OCI-LY3 (cell line): ENCODE data around the gene CCDC106.

ENCODE experiments used
- H2AFZ ChIP-seq: fragments of 200-600, 300-600 bp; shearing (Covaris generic); 2 replicates; pipeline ENCODE4 v1.6.0; 2014; ENCODE audit warnings: antibody characterized with exemption, low read depth, low read length
- H3K27ac ChIP-seq: fragments of 200-600, 300-600 bp; sonication (generic); 2 replicates; pipeline ENCODE4 v1.5.1; 2014; ENCODE audit warnings: mild to moderate bottlenecking, low read length, moderate library complexity, mixed read lengths
- H3K27me3 ChIP-seq: fragments of 200-600, 300-600 bp; sonication (generic); 2 replicates; pipeline ENCODE4 v1.6.1; 2014; ENCODE audit warnings: low read depth, low read length, mixed read lengths
- H3K36me3 ChIP-seq: fragments of 200-600, 300-600 bp; sonication (generic); replicated peaks from 2 replicates; pipeline ENCODE3; 2014; ENCODE audit warnings: low read depth, low read length, mixed read lengths
- H3K4me1 ChIP-seq: fragments of 300-600, 200-600 bp; sonication (generic); 2 replicates; pipeline ENCODE4 v1.6.1; 2014; ENCODE audit warnings: low read length, mixed read lengths
- H3K4me2 ChIP-seq: fragments of 200-600, 300-600 bp; sonication (generic); 2 replicates; pipeline ENCODE4 v1.6.1; 2014; ENCODE audit warnings: low read length, mixed read lengths
- H3K4me3 ChIP-seq: fragments of 300-600, 200-600 bp; sonication (generic); 2 replicates; pipeline ENCODE4 v1.5.1; 2014; ENCODE audit warnings: antibody characterized with exemption, mild to moderate bottlenecking, low read length, moderate library complexity
- H3K79me2 ChIP-seq: fragments of 300-600, 200-600 bp; shearing (Covaris generic); 2 replicates; pipeline ENCODE4 v1.6.1; 2014; ENCODE audit warnings: mild to moderate bottlenecking, low read length, mixed read lengths
- H3K9ac ChIP-seq: fragments of 300-600, 200-600 bp; shearing (Covaris generic); 2 replicates; pipeline ENCODE4 v1.6.0; 2014; ENCODE audit warnings: mild to moderate bottlenecking, low read length, moderate library complexity
- H3K9me3 ChIP-seq: fragments of 200-600, 300-600 bp; shearing (Covaris generic); 2 replicates; pipeline ENCODE4 v1.6.1; 2014; ENCODE audit warnings: low read length, mixed read lengths; ENCODE audit not compliant: insufficient read depth
- H4K20me1 ChIP-seq: fragments of 200-600, 300-600 bp; sonication (generic); 2 replicates; pipeline ENCODE4 v1.6.1; 2016; ENCODE audit warnings: low read length, mixed read lengths; ENCODE audit not compliant: insufficient read depth
- CTCF ChIP-seq: fragments of 200-600, 300-600 bp; sonication (generic); IDR thresholded peaks from 2 replicates; pipeline ENCODE4 v1.5.1; 2014; ENCODE audit warnings: antibody characterized with exemption, low read length, low read depth
- EZH2phosphoT487 ChIP-seq: fragments of 200-600 bp; shearing (Covaris generic); IDR thresholded peaks from 2 replicates; pipeline ENCODE4 v1.6.1; 2018; ENCODE audit warnings: antibody characterized with exemption, mixed run types, low read depth

Gene CCDC106

GRCh38 chr19:55666343-55667005 lies 18.5 kb downstream of the CCDC106 start:
- H3K4me1 ChIP-seq: no peaks in the 10 kb centered on the region
- H4K20me1 ChIP-seq: peaks cover 82% of the 10 kb centered on the region
- no peak for TF ChIP-seq EZH2phosphoT487
- TF ChIP-seq CTCF: no peak
- no peak overlapping the region for H2AFZ ChIP-seq
- H3K79me2 ChIP-seq: peaks cover 98% of the 10 kb centered on the region
- no peak overlapping the region for H3K4me2 ChIP-seq
- H3K27ac ChIP-seq: no peak overlapping the region
- H3K9ac ChIP-seq: no peak overlapping the region
- H3K36me3 ChIP-seq: peaks cover 79% of the 10 kb centered on the region
- H3K27me3 ChIP-seq: no peaks in the 10 kb centered on the region
- H3K4me3 ChIP-seq: no peak overlapping the region
- no peaks in the 10 kb centered on the region for H3K9me3 ChIP-seq

DNA sequence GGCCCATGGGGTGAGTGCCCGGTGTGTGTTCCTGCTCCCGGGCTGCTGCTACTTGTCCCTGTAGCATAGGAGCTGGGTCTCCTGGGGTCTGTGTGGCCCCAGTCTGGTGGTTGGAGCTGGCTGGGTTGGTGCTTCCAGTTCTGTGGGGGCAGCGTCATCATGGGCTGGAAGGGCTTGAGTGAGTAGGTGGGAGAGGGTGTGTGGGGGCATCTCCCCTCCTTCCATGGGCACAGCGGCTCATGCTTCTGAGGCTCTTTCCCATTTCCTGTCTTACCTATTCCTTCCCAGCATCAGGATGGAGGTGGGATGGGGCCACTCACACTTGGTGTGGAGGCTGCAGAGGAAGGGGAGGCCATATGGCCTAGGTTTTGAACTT lies 19.0 kb downstream of the CCDC106 start:
- H3K79me2 ChIP-seq: peaks cover 98% of the 10 kb centered on the region
- no peaks in the 10 kb centered on the region for H3K9me3 ChIP-seq
- peaks cover 74% of the 10 kb centered on the region for H3K36me3 ChIP-seq
- no peaks in the 10 kb centered on the region for H3K4me1 ChIP-seq
- H4K20me1 ChIP-seq: peaks cover 80% of the 10 kb centered on the region
- H3K4me3 ChIP-seq: no peak overlapping the region
- TF ChIP-seq CTCF (no peak), EZH2phosphoT487 (no peak)
- H3K27ac ChIP-seq: no peak overlapping the region
- no peaks in the 10 kb centered on the region for H3K27me3 ChIP-seq
- no peak overlapping the region for H3K9ac ChIP-seq
- no peak overlapping the region for H2AFZ ChIP-seq
- no peak overlapping the region for H3K4me2 ChIP-seq

DNA sequence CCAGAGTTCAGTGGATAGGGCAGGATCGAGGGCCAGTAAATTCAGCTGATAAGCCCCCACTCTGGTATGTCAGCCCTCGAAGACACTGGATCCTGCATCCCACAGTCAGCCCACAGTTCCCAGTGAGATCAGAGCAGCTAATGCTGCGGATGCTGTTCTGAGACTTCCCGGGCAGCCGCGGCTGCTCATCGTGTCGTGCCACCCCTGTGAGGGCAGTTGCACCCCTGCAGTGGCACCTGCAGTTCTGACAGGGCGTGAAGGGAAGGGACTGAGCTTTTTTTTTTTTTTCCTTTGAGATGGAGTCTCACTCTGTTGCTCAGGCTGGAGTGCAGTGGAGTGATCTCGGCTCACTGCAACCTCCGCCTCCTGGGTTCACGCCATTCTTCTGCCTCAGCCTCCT lies 19.5 kb downstream of the CCDC106 start:
- no peak overlapping the region for H3K4me3 ChIP-seq
- H3K4me2 ChIP-seq: no peak overlapping the region
- H3K36me3 ChIP-seq: peaks cover 74% of the 10 kb centered on the region
- peaks cover 99% of the 10 kb centered on the region for H3K79me2 ChIP-seq
- H3K4me1 ChIP-seq: no peaks in the 10 kb centered on the region
- no peaks in the 10 kb centered on the region for H3K9me3 ChIP-seq
- no peak overlapping the region for H3K9ac ChIP-seq
- H4K20me1 ChIP-seq: peaks cover 83% of the 10 kb centered on the region
- TF ChIP-seq EZH2phosphoT487 (no peak), CTCF (no peak)
- no peak overlapping the region for H2AFZ ChIP-seq
- H3K27me3 ChIP-seq: no peaks in the 10 kb centered on the region
- H3K27ac ChIP-seq: no peak overlapping the region

DNA sequence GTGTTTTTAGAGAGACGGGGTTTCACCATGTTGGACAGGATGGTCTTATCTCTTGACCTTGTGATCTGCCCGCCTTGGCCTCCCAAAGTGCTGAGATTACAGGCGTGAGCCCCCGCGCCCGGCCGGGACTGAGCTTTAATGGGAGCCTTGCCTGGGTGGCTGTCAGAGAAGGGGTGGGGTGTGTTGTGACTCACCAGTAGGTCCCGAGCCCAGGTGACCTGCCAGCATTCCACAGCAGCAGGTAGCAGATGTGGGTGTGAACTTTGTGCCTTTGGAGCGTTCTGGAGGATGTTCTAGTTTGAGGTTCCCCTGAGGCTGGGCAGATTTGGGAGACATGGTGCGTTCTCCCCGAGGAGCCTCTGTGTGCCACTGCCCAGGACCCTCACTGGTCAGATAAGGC lies 19.9 kb downstream of the CCDC106 start:
- H3K27me3 ChIP-seq: no peaks in the 10 kb centered on the region
- H4K20me1 ChIP-seq: peaks cover 83% of the 10 kb centered on the region
- TF ChIP-seq CTCF (no peak), EZH2phosphoT487 (no peak)
- no peak overlapping the region for H3K27ac ChIP-seq
- H3K9me3 ChIP-seq: no peaks in the 10 kb centered on the region
- no peak overlapping the region for H3K4me2 ChIP-seq
- H3K9ac ChIP-seq: no peak overlapping the region
- H3K79me2 ChIP-seq: peaks cover 99% of the 10 kb centered on the region
- H2AFZ ChIP-seq: no peak overlapping the region
- peaks cover 70% of the 10 kb centered on the region for H3K36me3 ChIP-seq
- no peak overlapping the region for H3K4me3 ChIP-seq
- no peaks in the 10 kb centered on the region for H3K4me1 ChIP-seq
